Measurements from ENCODE around the gene ABCC2. TPM values are rescaled to one million over a fixed set of nuclear protein-coding genes. Genes with fewer than 3 reads are reported as not detected.
"Not testable (repeated sequence)": the region's sequence is repeated elsewhere in the genome, so short reads cannot be mapped to it uniquely, and the experiment has no call there.

The ABCC2 gene
- polyA plus RNA-seq, 1 donor from 2014 or later: 2.0 TPM

GRCh38 chr10:99888622-99889021 lies 106.2 kb downstream of the ABCC2 start:
- H3K9me3 ChIP-seq (ENCODE audit: low read length): no peaks in the 10 kb centered on the region
- no peaks in the 10 kb centered on the region for H3F3A ChIP-seq (ENCODE audit: insufficient read depth, low read length, poor library complexity, severe bottlenecking)
- no peak overlapping the region for H2AFZ ChIP-seq (ENCODE audit: low read depth, low read length)
- no peak overlapping the region for H3K27ac ChIP-seq (ENCODE audit: low read length)
- no peaks in the 10 kb centered on the region for H4K20me1 ChIP-seq (ENCODE audit: insufficient read depth)
- no peaks in the 10 kb centered on the region for H3K36me3 ChIP-seq (ENCODE audit: insufficient read depth, low read length)
- TF ChIP-seq REST (IDR thresholded peaks at IDR 0.05; ENCODE audit: borderline replicate concordance) (no peak), POLR2AphosphoS5 (IDR thresholded peaks at IDR 0.05) (no peak), MXI1 (conservative IDR thresholded peaks at IDR 0.05; ENCODE audit: poor library complexity, severe bottlenecking) (no peak), EZH2 (IDR thresholded peaks at IDR 0.05; ENCODE audit: borderline replicate concordance, insufficient read depth, low read length, poor library complexity, severe bottlenecking) (no peak), TAF1 (IDR thresholded peaks at IDR 0.05; ENCODE audit: low read depth) (no peak), SMC3 (conservative IDR thresholded peaks at IDR 0.05; ENCODE audit: poor library complexity) (no peak), EP300 (conservative IDR thresholded peaks at IDR 0.05; ENCODE audit: poor library complexity, severe bottlenecking) (no peak), RAD21 (conservative IDR thresholded peaks at IDR 0.05) (no peak)
- TF ChIP-seq, protein P1, sequence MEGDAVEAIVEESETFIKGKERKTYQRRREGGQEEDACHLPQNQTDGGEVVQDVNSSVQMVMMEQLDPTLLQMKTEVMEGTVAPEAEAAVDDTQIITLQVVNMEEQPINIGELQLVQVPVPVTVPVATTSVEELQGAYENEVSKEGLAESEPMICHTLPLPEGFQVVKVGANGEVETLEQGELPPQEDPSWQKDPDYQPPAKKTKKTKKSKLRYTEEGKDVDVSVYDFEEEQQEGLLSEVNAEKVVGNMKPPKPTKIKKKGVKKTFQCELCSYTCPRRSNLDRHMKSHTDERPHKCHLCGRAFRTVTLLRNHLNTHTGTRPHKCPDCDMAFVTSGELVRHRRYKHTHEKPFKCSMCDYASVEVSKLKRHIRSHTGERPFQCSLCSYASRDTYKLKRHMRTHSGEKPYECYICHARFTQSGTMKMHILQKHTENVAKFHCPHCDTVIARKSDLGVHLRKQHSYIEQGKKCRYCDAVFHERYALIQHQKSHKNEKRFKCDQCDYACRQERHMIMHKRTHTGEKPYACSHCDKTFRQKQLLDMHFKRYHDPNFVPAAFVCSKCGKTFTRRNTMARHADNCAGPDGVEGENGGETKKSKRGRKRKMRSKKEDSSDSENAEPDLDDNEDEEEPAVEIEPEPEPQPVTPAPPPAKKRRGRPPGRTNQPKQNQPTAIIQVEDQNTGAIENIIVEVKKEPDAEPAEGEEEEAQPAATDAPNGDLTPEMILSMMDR (IDR thresholded peaks at IDR 0.05; ENCODE audit: poor library complexity, severe bottlenecking): no peak
- no peak overlapping the region for H3K4me3 ChIP-seq (ENCODE audit: low read length)
- no peaks in the 10 kb centered on the region for H3K27me3 ChIP-seq (ENCODE audit: insufficient read depth, low read depth, low read length)
- H3K4me2 ChIP-seq (ENCODE audit: low read length): no peak overlapping the region
- no peak overlapping the region for H3K9ac ChIP-seq (ENCODE audit: low read length)
- H3K79me2 ChIP-seq (replicated peaks; ENCODE audit: insufficient read depth, low read length): no peaks in the 10 kb centered on the region
- H3K9me2 ChIP-seq (ENCODE audit: insufficient read depth, low read length): no peaks in the 10 kb centered on the region

DNA sequence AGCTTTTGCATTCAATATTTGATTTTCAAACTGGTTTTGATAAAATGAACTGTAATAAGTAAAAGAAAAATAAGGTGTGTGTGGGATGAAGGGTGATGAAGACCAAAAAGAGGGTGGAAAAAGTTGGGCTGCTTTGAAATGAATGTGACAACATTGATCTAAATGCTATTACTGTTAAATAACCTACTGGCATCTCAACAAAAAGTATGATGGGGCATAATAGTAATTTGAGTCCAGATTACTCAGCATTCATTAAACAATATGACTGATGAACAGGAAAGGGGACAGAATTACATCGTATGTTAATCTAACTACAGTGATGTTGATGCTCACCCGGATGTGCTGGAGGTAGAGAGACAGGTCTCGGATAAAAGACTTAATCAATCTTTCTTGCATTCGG lies 112.2 kb downstream of the ABCC2 start:
- H3F3A ChIP-seq (ENCODE audit: insufficient read depth, low read length, poor library complexity, severe bottlenecking): no peaks in the 10 kb centered on the region
- no peaks in the 10 kb centered on the region for H3K79me2 ChIP-seq (replicated peaks; ENCODE audit: insufficient read depth, low read length)
- H3K36me3 ChIP-seq (ENCODE audit: insufficient read depth, low read length): no peaks in the 10 kb centered on the region
- H3K9me3 ChIP-seq (ENCODE audit: low read length): no peaks in the 10 kb centered on the region
- H3K27me3 ChIP-seq (ENCODE audit: insufficient read depth, low read depth, low read length): no peaks in the 10 kb centered on the region
- no peaks in the 10 kb centered on the region for H4K20me1 ChIP-seq (ENCODE audit: insufficient read depth)
- H3K4me3 ChIP-seq (ENCODE audit: low read length): no peak overlapping the region
- no peak overlapping the region for H3K27ac ChIP-seq (ENCODE audit: low read length)
- H3K9ac ChIP-seq (ENCODE audit: low read length): no peak overlapping the region
- no peak overlapping the region for H3K4me2 ChIP-seq (ENCODE audit: low read length)
- no peaks in the 10 kb centered on the region for H3K9me2 ChIP-seq (ENCODE audit: insufficient read depth, low read length)
- no peak for TF ChIP-seq REST (IDR thresholded peaks at IDR 0.05; ENCODE audit: borderline replicate concordance)
- TF ChIP-seq EZH2 (IDR thresholded peaks at IDR 0.05; ENCODE audit: borderline replicate concordance, insufficient read depth, low read length, poor library complexity, severe bottlenecking): no peak
- no peak for TF ChIP-seq EP300 (conservative IDR thresholded peaks at IDR 0.05; ENCODE audit: poor library complexity, severe bottlenecking)
- no peak for TF ChIP-seq MXI1 (conservative IDR thresholded peaks at IDR 0.05; ENCODE audit: poor library complexity, severe bottlenecking)
- no peak for TF ChIP-seq SMC3 (conservative IDR thresholded peaks at IDR 0.05; ENCODE audit: poor library complexity)
- TF ChIP-seq POLR2AphosphoS5 (IDR thresholded peaks at IDR 0.05): no peak
- no peak for TF ChIP-seq RAD21 (conservative IDR thresholded peaks at IDR 0.05)
- TF ChIP-seq, protein P1 (IDR thresholded peaks at IDR 0.05; ENCODE audit: poor library complexity, severe bottlenecking): no peak
- TF ChIP-seq TAF1 (IDR thresholded peaks at IDR 0.05; ENCODE audit: low read depth): no peak
- no peak overlapping the region for H2AFZ ChIP-seq (ENCODE audit: low read depth, low read length)

- H3K27ac ChIP-seq (ENCODE audit: low read length); H3F3A ChIP-seq (ENCODE audit: insufficient read depth, low read length, poor library complexity, severe bottlenecking); H4K20me1 ChIP-seq (ENCODE audit: insufficient read depth); H3K27me3 ChIP-seq (ENCODE audit: insufficient read depth, low read depth, low read length); H3K4me3 ChIP-seq (ENCODE audit: low read length); H3K9me3 ChIP-seq (ENCODE audit: low read length); H3K36me3 ChIP-seq (ENCODE audit: insufficient read depth, low read length); H3K79me2 ChIP-seq (replicated peaks; ENCODE audit: insufficient read depth, low read length); H3K9me2 ChIP-seq (ENCODE audit: insufficient read depth, low read length); H3K9ac ChIP-seq (ENCODE audit: low read length); H3K4me2 ChIP-seq (ENCODE audit: low read length); H2AFZ ChIP-seq (ENCODE audit: low read depth, low read length): not testable (repeated sequence)
Observed at GRCh38 chr10:99895066-99895465, 112.6 kb downstream of the ABCC2 start.
